DMS153 treated with DMSO at 0.1 percent for 48 hours (cell line): ENCODE results near the gene RHOF.
A peak's percentile ranks its signal among the peaks of the same experiment; 100 is the strongest.
"Not testable (repeated sequence)": the region's sequence is repeated elsewhere in the genome, so short reads cannot be mapped to it uniquely, and the experiment has no call there.

Experiments
- DNase-seq: peaks from one replicate; lab custom pipeline; 2025; ENCODE audit not compliant: unreplicated experiment; lab: John Stamatoyannopoulos, UW

Gene RHOF

GRCh38 chr12:121793838-121794533, 498 bp upstream of the RHOF start:
- peak; percentile 72 for DNase-seq

GRCh38 chr12:121792607-121793439, 665 bp downstream of the RHOF start:
- DNase-seq, result no peak

GRCh38 chr12:121791671-121792551, 1.6 kb downstream of the RHOF start:
- no peak for DNase-seq

GRCh38 chr12:121790785-121791184, 2.7 kb downstream of the RHOF start:
- DNase-seq, result not testable (repeated sequence)

GRCh38 chr12:121789800-121790728, 3.4 kb downstream of the RHOF start:
- DNase-seq, result no peak

GRCh38 chr12:121789233-121789781, 4.2 kb downstream of the RHOF start:
- DNase-seq, result no peak

- DNase-seq, result no peak
Observed at GRCh38 chr12:121788176-121788818, 5.2 kb downstream of the RHOF start.

GRCh38 chr12:121787063-121788025, 6.1 kb downstream of the RHOF start:
- DNase-seq, result no peak

GRCh38 chr12:121786440-121786825, 7.1 kb downstream of the RHOF start:
- no peak for DNase-seq

- no peak for DNase-seq
Observed at GRCh38 chr12:121784460-121784859, 9.0 kb downstream of the RHOF start.

GRCh38 chr12:121783766-121784165, 9.7 kb downstream of the RHOF start:
- no peak for DNase-seq

GRCh38 chr12:121781998-121782979, 11.2 kb downstream of the RHOF start:
- no peak for DNase-seq

- DNase-seq, result no peak
Observed at GRCh38 chr12:121781484-121781997, 11.9 kb downstream of the RHOF start.

- DNase-seq, result no peak
Observed at GRCh38 chr12:121780429-121780828, 13.1 kb downstream of the RHOF start.

- DNase-seq, result no peak
Observed at GRCh38 chr12:121779422-121779895, 14.0 kb downstream of the RHOF start.

GRCh38 chr12:121778567-121779421, 14.7 kb downstream of the RHOF start:
- DNase-seq, result no peak
